ENCODE results near the gene PTPN14. TPM values are rescaled to one million over a fixed set of nuclear protein-coding genes. Genes with fewer than 3 reads are reported as not detected.
"Not testable (repeated sequence)": the region's sequence is repeated elsewhere in the genome, so short reads cannot be mapped to it uniquely, and the experiment has no call there.

Gene PTPN14
- polyA plus RNA-seq, 3 donors = 36.3 to 37.6 (median 36.4) TPM

- not testable (repeated sequence) for DNase-seq (ENCODE audit: low read depth in 3 of 3, low spot score in 2 of 3)
Observed at GRCh38 chr1:214481983-214482634, 69.3 kb downstream of the PTPN14 start.

DNA sequence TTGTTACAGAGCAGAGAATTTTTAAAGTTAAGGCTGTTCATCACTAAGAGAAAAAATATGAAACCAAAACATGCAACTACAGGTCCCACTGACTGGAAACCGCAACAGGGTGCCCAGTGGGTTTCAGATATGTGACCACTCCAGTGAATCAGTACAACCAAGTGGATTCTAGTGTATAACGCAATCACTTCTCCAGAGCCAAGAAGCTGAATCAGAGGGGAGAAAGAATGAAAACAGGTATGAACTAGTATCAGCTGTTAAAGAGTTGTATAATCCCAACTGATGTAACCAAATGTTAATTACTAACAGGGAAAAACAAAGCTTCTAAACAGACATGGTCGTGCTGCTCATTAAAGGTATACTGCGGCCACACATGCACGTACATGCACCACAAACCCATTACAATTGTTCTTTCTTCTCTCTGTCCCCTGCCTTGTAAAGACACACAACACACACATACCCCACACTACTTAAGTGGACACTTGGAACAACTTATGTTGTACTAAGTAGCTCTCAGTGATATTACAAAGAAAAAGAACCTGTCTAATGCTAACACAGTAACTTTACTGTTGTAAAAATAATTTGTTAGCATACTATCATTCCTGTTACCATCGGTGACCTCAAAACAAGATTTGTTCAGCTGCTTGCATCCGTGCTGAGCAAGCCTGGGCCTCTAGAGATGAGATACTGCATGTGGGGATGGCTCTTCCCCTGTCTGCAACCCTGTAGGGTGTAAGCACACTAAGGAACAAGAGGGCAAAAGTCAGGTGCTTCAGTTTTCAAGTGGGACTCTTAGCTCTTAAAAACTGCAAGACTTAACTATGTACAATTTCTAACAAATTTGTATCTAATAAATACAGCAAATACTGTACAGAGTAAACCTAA is 74.2 kb downstream of the PTPN14 start:
- no peak for DNase-seq (ENCODE audit: low read depth in 3 of 3, low spot score in 2 of 3)

GRCh38 chr1:214476229-214476985 is 75.0 kb downstream of the PTPN14 start:
- no peak for DNase-seq (ENCODE audit: low read depth in 3 of 3, low spot score in 2 of 3)

GRCh38 chr1:214475746-214476145 is 75.7 kb downstream of the PTPN14 start:
- DNase-seq (ENCODE audit: low read depth in 3 of 3, low spot score in 2 of 3) = no peak

- no peak for DNase-seq (ENCODE audit: low read depth in 3 of 3, low spot score in 2 of 3)
Observed at GRCh38 chr1:214475331-214475730, 76.1 kb downstream of the PTPN14 start.

- no peak for DNase-seq (ENCODE audit: low read depth in 3 of 3, low spot score in 2 of 3)
Observed at GRCh38 chr1:214474467-214474866, 76.9 kb downstream of the PTPN14 start.

- no peak for DNase-seq (ENCODE audit: low read depth in 3 of 3, low spot score in 2 of 3)
Observed at GRCh38 chr1:214473862-214474261, 77.5 kb downstream of the PTPN14 start.

- no peak for DNase-seq (ENCODE audit: low read depth in 3 of 3, low spot score in 2 of 3)
Observed at GRCh38 chr1:214473387-214473786, 78.0 kb downstream of the PTPN14 start.

DNA sequence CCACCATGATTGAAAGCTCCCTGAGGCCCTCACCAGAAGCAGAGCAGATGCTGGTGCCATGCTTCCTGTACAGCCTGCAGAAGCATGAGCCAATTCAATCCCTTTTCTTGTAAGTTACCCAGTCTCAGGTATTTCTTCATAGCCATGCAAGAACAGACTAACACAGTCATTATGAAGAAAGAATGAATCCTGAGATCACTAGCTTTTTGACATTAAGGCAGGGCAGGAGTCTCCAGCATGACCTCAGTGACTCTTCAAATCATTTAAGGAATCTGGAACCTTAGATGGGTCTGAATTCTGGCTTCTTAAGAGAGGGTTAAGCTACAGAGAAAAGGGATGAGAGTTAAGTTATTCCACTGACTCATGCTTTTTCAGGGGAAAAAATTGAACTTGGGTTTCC is 79.0 kb downstream of the PTPN14 start:
- DNase-seq (ENCODE audit: low read depth in 3 of 3, low spot score in 2 of 3) = no peak

DNA sequence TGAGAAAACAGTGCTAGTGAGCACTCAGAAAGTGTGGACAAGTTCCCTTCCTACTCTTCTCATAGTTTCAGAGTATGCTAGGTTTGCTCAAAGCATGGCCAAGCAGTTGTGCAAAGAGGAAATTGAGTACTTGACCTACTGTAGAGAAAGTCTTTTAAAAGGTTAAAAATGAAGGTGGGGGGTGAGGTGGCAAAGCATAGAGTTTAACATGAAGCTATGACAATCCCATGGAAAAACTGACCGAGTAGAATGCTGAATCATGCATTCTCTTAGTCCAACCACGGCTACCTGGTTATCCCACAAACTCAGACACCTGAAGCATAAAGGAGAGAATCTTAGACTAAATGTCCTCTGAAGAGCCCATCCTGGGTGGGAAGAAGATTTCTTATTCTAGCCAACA is 79.9 kb downstream of the PTPN14 start:
- DNase-seq (ENCODE audit: low read depth in 3 of 3, low spot score in 2 of 3) = no peak

GRCh38 chr1:214470132-214470531 is 81.3 kb downstream of the PTPN14 start:
- no peak for DNase-seq (ENCODE audit: low read depth in 3 of 3, low spot score in 2 of 3)

DNA sequence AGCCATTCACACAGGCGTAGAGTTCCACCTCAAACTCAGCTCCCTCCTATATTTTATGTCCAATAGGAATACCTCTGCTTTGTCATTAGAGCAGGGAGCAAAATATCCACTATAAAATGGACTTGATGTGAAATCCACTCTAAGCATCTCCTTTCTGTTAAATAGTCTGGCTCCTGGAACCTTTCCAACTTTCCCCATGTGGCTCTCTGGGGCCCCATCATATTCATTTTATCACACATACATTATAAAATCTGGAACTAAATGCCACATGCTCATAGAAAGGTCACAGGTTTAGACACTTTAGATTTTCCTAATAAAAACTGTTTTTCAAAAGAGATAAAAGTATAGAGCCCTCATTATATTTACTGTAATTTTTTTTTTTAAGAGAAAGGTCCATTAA is 82.1 kb downstream of the PTPN14 start:
- DNase-seq (ENCODE audit: low read depth in 3 of 3, low spot score in 2 of 3) = no peak

GRCh38 chr1:214467078-214467585 is 84.3 kb downstream of the PTPN14 start:
- DNase-seq (ENCODE audit: low read depth in 3 of 3, low spot score in 2 of 3) = no peak

- no peak for DNase-seq (ENCODE audit: low read depth in 3 of 3, low spot score in 2 of 3)
Observed at GRCh38 chr1:214466403-214467077, 84.9 kb downstream of the PTPN14 start.

- no peak for DNase-seq (ENCODE audit: low read depth in 3 of 3, low spot score in 2 of 3)
Observed at GRCh38 chr1:214464445-214465287, 86.7 kb downstream of the PTPN14 start.

- DNase-seq (ENCODE audit: low read depth in 3 of 3, low spot score in 2 of 3) = no peak
Observed at GRCh38 chr1:214463596-214463995, 87.8 kb downstream of the PTPN14 start.

DNA sequence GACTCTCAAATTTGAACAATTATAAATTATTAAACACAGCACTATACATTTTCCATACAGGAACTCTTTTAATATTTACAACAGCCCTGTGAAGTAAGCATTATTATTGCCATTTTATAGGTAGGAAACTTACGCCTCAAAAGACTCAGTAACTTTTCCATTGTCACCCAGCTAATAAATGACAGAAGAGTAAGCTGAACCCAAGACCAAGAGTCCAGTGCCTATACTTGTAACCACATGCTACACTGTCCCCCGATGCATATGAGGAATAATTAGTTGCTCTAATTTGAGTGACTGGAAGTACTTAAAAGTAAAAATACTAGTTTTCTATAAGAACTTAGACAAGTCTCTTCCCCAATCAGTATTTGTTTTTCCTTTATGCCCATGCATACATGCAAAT is 88.5 kb downstream of the PTPN14 start:
- no peak for DNase-seq (ENCODE audit: low read depth in 3 of 3, low spot score in 2 of 3)

- no peak for DNase-seq (ENCODE audit: low read depth in 3 of 3, low spot score in 2 of 3)
Observed at GRCh38 chr1:214461305-214461704, 90.1 kb downstream of the PTPN14 start.

GRCh38 chr1:214460304-214460916 is 91.0 kb downstream of the PTPN14 start:
- no peak for DNase-seq (ENCODE audit: low read depth in 3 of 3, low spot score in 2 of 3)
